Stimulated activated CD4-positive, alpha-beta T cell treated with anti-CD3 and anti-CD28 coated beads, Interleukin-4, amount 100 ng/mL, for 1 hour (primary cell): Measurements from ENCODE around the gene COA5.
"Not testable (repeated sequence)": the region's sequence is repeated elsewhere in the genome, so short reads cannot be mapped to it uniquely, and the experiment has no call there.

Source experiments
- DNase-seq: peaks from one replicate; pipeline ENCODE4 v3.0.0-alpha.2; 2020

COA5 gene

GRCh38 chr2:98605076-98605475 lies 3.2 kb downstream of the COA5 start:
- no peak for DNase-seq

GRCh38 chr2:98604547-98604946 lies 3.8 kb downstream of the COA5 start:
- no peak for DNase-seq

GRCh38 chr2:98601532-98602132 lies 6.7 kb downstream of the COA5 start:
- DNase-seq, result no peak

- no peak for DNase-seq
These were observed 9.4 kb downstream of the COA5 start for GRCh38 chr2:98598781-98599428.

- DNase-seq, result not testable (repeated sequence)
These were observed 13.6 kb downstream of the COA5 start for GRCh38 chr2:98594665-98595064.

- DNase-seq, result no peak
These were observed 15.7 kb downstream of the COA5 start for GRCh38 chr2:98592565-98592964.

- DNase-seq, result no peak
These were observed 18.8 kb downstream of the COA5 start for GRCh38 chr2:98589489-98589888.

- DNase-seq, result no peak
These were observed 19.4 kb downstream of the COA5 start for GRCh38 chr2:98588880-98589431.

GRCh38 chr2:98586551-98587140 lies 21.7 kb downstream of the COA5 start:
- DNase-seq, result no peak

GRCh38 chr2:98585386-98585785 lies 22.9 kb downstream of the COA5 start:
- no peak for DNase-seq

GRCh38 chr2:98583816-98584618 lies 24.3 kb downstream of the COA5 start:
- no peak for DNase-seq

- no peak for DNase-seq
These were observed 25.0 kb downstream of the COA5 start for GRCh38 chr2:98583276-98583675.

- DNase-seq, result no peak
These were observed 25.8 kb downstream of the COA5 start for GRCh38 chr2:98582523-98582922.

GRCh38 chr2:98580656-98581284 lies 27.5 kb downstream of the COA5 start:
- DNase-seq, result no peak

- no peak for DNase-seq
These were observed 28.4 kb downstream of the COA5 start for GRCh38 chr2:98579926-98580325.

GRCh38 chr2:98578231-98578630 lies 30.1 kb downstream of the COA5 start:
- DNase-seq, result no peak

- DNase-seq, result no peak
These were observed 31.0 kb downstream of the COA5 start for GRCh38 chr2:98577313-98577712.

- no peak for DNase-seq
These were observed 31.5 kb downstream of the COA5 start for GRCh38 chr2:98576666-98577312.

GRCh38 chr2:98573426-98573825 lies 34.9 kb downstream of the COA5 start:
- no peak for DNase-seq

GRCh38 chr2:98572676-98573075 lies 35.6 kb downstream of the COA5 start:
- no peak for DNase-seq

- no peak for DNase-seq
These were observed 36.1 kb downstream of the COA5 start for GRCh38 chr2:98572211-98572610.

- DNase-seq, result no peak
These were observed 36.5 kb downstream of the COA5 start for GRCh38 chr2:98571796-98572195.
